Measurements from ENCODE around the gene COQ8A. TPM values are rescaled to one million over a fixed set of nuclear protein-coding genes. Genes with fewer than 3 reads are reported as not detected.

COQ8A gene
- total RNA-seq, 8 experiments from 2014 or later: 12.8 to 31.6 (median 22.9) TPM

- Histone ChIP-seq H3K4me3 (no peak overlapping the region), H3K4me1 (replicated peaks in 1 of 2) (peaks cover 13 to 29% of the 10 kb centered on the region in 2 donors), H3K27ac (peak overlapping the region in 1 of 2 donors; percentile 98)
- WGBS, 10 experiments: 84 to 100% (median 96%) methylated on average over 1 to 10 of the region's 10 CpGs; no CpG with 5 or more reads in 1 of the 10 experiments
- no peak for ATAC-seq (replicated peaks in 6 of 8)
- in situ Hi-C loops (cut with MboI; ENCODE audit: low pct_unique_long_range_greater_than_20kb in 2 of 9, low sequenced_read_pairs in 9 of 9, unreplicated experiment in 9 of 9): loop anchor here in 1 of 9 experiments (25.0 kb wide), 1 partner anchor 301 kb away; no protein-coding TSS in a partner anchor
Observed at GRCh38 chr1:226937940-226938725, 2.0 kb upstream of the COQ8A start.

GRCh38 chr1:226938903-226939437, 1.1 kb upstream of the COQ8A start:
- in situ Hi-C loops (cut with MboI; ENCODE audit: low pct_unique_long_range_greater_than_20kb in 2 of 9, low sequenced_read_pairs in 9 of 9, unreplicated experiment in 9 of 9): loop anchor here in 1 of 9 experiments (25.0 kb wide), 1 partner anchor 302 kb away; no protein-coding TSS in a partner anchor

GRCh38 chr1:226939438-226940028, 561 bp upstream of the COQ8A start:
- peak overlapping the region; percentile 35 to 65 (median 45) for H3K4me3 ChIP-seq
- peak in 6 of 8 experiments; percentile 5 to 53 (median 18) for ATAC-seq (replicated peaks in 6 of 8)

More at GRCh38 chr1:226938903-226939437, 1.1 kb upstream of the COQ8A start:
- H3K4me3 ChIP-seq: peak overlapping the region; percentile 35 to 65 (median 45)
- H3K4me1 ChIP-seq (replicated peaks in 1 of 2): peaks cover 13 to 30% of the 10 kb centered on the region in 2 donors
- no peak for ATAC-seq (replicated peaks in 6 of 8)
- peak overlapping the region; percentile 92 to 98 for H3K27ac ChIP-seq
- WGBS, 10 experiments: 0 to 100% (median 20%) methylated on average over 1 to 12 of the region's 12 CpGs

GRCh38 chr1:226940806-226941067, 643 bp downstream of the COQ8A start:
- Histone ChIP-seq H3K27ac (no peak overlapping the region), H3K4me3 (peak overlapping the region; percentile 44 to 68 (median 51)), H3K4me1 (replicated peaks in 1 of 2) (peaks cover 23 to 45% of the 10 kb centered on the region in 2 donors)
- ATAC-seq (replicated peaks in 6 of 8): no peak
- in situ Hi-C loops (cut with MboI; ENCODE audit: low pct_unique_long_range_greater_than_20kb in 2 of 9, low sequenced_read_pairs in 9 of 9, unreplicated experiment in 9 of 9): loop anchor here in 1 of 9 experiments (25.0 kb wide), 1 partner anchor 303 kb away; no protein-coding TSS in a partner anchor
- 0 to 83% (median 53%) methylated on average over 1 to 6 of the region's 6 CpGs; no CpG with 5 or more reads in 4 of the 10 experiments for WGBS, 10 experiments

More at GRCh38 chr1:226939438-226940028, 561 bp upstream of the COQ8A start:
- H3K4me1 ChIP-seq (replicated peaks in 1 of 2): peaks cover 13 to 34% of the 10 kb centered on the region in 2 donors
- in situ Hi-C loops (cut with MboI; ENCODE audit: low pct_unique_long_range_greater_than_20kb in 2 of 9, low sequenced_read_pairs in 9 of 9, unreplicated experiment in 9 of 9): loop anchor here in 1 of 9 experiments (25.0 kb wide), 1 partner anchor 302 kb away; no protein-coding TSS in a partner anchor
- peak overlapping the region; percentile 92 to 98 for H3K27ac ChIP-seq
- WGBS, 10 experiments: 0 to 2% (median 1%) methylated on average over 1 to 31 of the region's 51 CpGs; no CpG with 5 or more reads in 1 of the 10 experiments

GRCh38 chr1:226942392-226942791, 2.3 kb downstream of the COQ8A start:
- peaks cover 26 to 46% of the 10 kb centered on the region in 2 donors for H3K4me1 ChIP-seq (replicated peaks in 1 of 2)
- in situ Hi-C loops (cut with MboI; ENCODE audit: low pct_unique_long_range_greater_than_20kb in 2 of 9, low sequenced_read_pairs in 9 of 9, unreplicated experiment in 9 of 9): loop anchor here in 1 of 9 experiments (25.0 kb wide), 1 partner anchor 305 kb away; no protein-coding TSS in a partner anchor
- ATAC-seq (replicated peaks in 6 of 8): no peak
- 30 to 80% (median 47%) methylated on average over 1 to 3 of the region's 3 CpGs; no CpG with 5 or more reads in 2 of the 10 experiments for WGBS, 10 experiments
- H3K4me3 ChIP-seq: no peak overlapping the region
- no peak overlapping the region for H3K27ac ChIP-seq

- H3K27ac ChIP-seq: no peak overlapping the region
- no peak overlapping the region for H3K4me3 ChIP-seq
- peaks cover 26 to 46% of the 10 kb centered on the region in 2 donors for H3K4me1 ChIP-seq (replicated peaks in 1 of 2)
- in situ Hi-C loops (cut with MboI; ENCODE audit: low pct_unique_long_range_greater_than_20kb in 2 of 9, low sequenced_read_pairs in 9 of 9, unreplicated experiment in 9 of 9): loop anchor here in 1 of 9 experiments (25.0 kb wide), 1 partner anchor 306 kb away; no protein-coding TSS in a partner anchor
- 13 to 100% (median 76%) methylated on average over 1 to 5 of the region's 5 CpGs; no CpG with 5 or more reads in 1 of the 10 experiments for WGBS, 10 experiments
- no peak for ATAC-seq (replicated peaks in 6 of 8)
Observed at GRCh38 chr1:226943156-226943555, 3.1 kb downstream of the COQ8A start.

GRCh38 chr1:226943927-226944326, 3.8 kb downstream of the COQ8A start:
- no peak for ATAC-seq (replicated peaks in 6 of 8)
- peaks cover 20 to 38% of the 10 kb centered on the region in 2 donors for H3K4me1 ChIP-seq (replicated peaks in 1 of 2)
- in situ Hi-C loops (cut with MboI; ENCODE audit: low pct_unique_long_range_greater_than_20kb in 2 of 9, low sequenced_read_pairs in 9 of 9, unreplicated experiment in 9 of 9): loop anchor here in 1 of 9 experiments (25.0 kb wide), 1 partner anchor 307 kb away; no protein-coding TSS in a partner anchor
- no peak overlapping the region for H3K27ac ChIP-seq
- H3K4me3 ChIP-seq: no peak overlapping the region
- 100% methylated on average over 1 of the region's 2 CpGs; no CpG with 5 or more reads in 9 of the 10 experiments for WGBS, 10 experiments

GRCh38 chr1:226945106-226945857, 5.2 kb downstream of the COQ8A start:
- in situ Hi-C loops (cut with MboI; ENCODE audit: low pct_unique_long_range_greater_than_20kb in 2 of 9, low sequenced_read_pairs in 9 of 9, unreplicated experiment in 9 of 9): loop anchor here in 1 of 9 experiments (25.0 kb wide), 1 partner anchor 308 kb away; no protein-coding TSS in a partner anchor
- Histone ChIP-seq H3K4me1 (replicated peaks in 1 of 2) (peaks cover 19 to 36% of the 10 kb centered on the region in 2 donors), H3K27ac (peak overlapping the region in 1 of 2 donors; percentile 9), H3K4me3 (no peak overlapping the region)
- ATAC-seq (replicated peaks in 6 of 8): peak in 5 of 8 experiments; percentile 94 to 98 (median 95)
- WGBS, 10 experiments: 0 to 85% (median 68%) methylated on average over 2 to 13 of the region's 19 CpGs; no CpG with 5 or more reads in 3 of the 10 experiments

GRCh38 chr1:226945858-226946245, 5.8 kb downstream of the COQ8A start:
- Histone ChIP-seq H3K27ac (peak overlapping the region; percentile 9), H3K4me1 (replicated peaks in 1 of 2) (peaks cover 17 to 36% of the 10 kb centered on the region in 2 donors), H3K4me3 (no peak overlapping the region)
- 50 to 100% (median 77%) methylated on average over 1 to 6 of the region's 8 CpGs; no CpG with 5 or more reads in 4 of the 10 experiments for WGBS, 10 experiments
- in situ Hi-C loops (cut with MboI; ENCODE audit: low pct_unique_long_range_greater_than_20kb in 2 of 9, low sequenced_read_pairs in 9 of 9, unreplicated experiment in 9 of 9): loop anchor here in 1 of 9 experiments (25.0 kb wide), 1 partner anchor 309 kb away; no protein-coding TSS in a partner anchor
- peak in 5 of 8 experiments; percentile 32 to 49 (median 35) for ATAC-seq (replicated peaks in 6 of 8)

- in situ Hi-C loops (cut with MboI; ENCODE audit: low pct_unique_long_range_greater_than_20kb in 2 of 9, low sequenced_read_pairs in 9 of 9, unreplicated experiment in 9 of 9): loop anchor here in 1 of 9 experiments (25.0 kb wide), 1 partner anchor 309 kb away; no protein-coding TSS in a partner anchor
- H3K27ac ChIP-seq: no peak overlapping the region
- H3K4me3 ChIP-seq: no peak overlapping the region
- 87 to 96% (median 94%) methylated on average over 4 to 6 of the region's 9 CpGs; no CpG with 5 or more reads in 7 of the 10 experiments for WGBS, 10 experiments
- H3K4me1 ChIP-seq (replicated peaks in 1 of 2): peaks cover 13 to 32% of the 10 kb centered on the region in 2 donors
- ATAC-seq (replicated peaks in 6 of 8): no peak
Observed at GRCh38 chr1:226946285-226946684, 6.2 kb downstream of the COQ8A start.

GRCh38 chr1:226946841-226947240, 6.7 kb downstream of the COQ8A start:
- Histone ChIP-seq H3K27ac (no peak overlapping the region), H3K4me3 (no peak overlapping the region), H3K4me1 (replicated peaks in 1 of 2) (peaks cover 13 to 26% of the 10 kb centered on the region in 2 donors)
- peak in 1 of 8 experiments; percentile 47 for ATAC-seq (replicated peaks in 6 of 8)
- in situ Hi-C loops (cut with MboI; ENCODE audit: low pct_unique_long_range_greater_than_20kb in 2 of 9, low sequenced_read_pairs in 9 of 9, unreplicated experiment in 9 of 9): loop anchor here in 1 of 9 experiments (25.0 kb wide), 1 partner anchor 310 kb away; no protein-coding TSS in a partner anchor
- WGBS, 10 experiments: 60 to 100% (median 94%) methylated on average over 1 to 3 of the region's 3 CpGs; no CpG with 5 or more reads in 6 of the 10 experiments

All from motor neuron (in vitro differentiated cells).